Cerebellar cortex (tissue), 1 donor: ENCODE results near the gene PIGO.
A peak's percentile ranks its signal among the peaks of the same experiment; 100 is the strongest.

Experiments used
- DNase-seq: peaks from one replicate; pipeline ENCODE4 v3.0.0-alpha.2; 2015; ENCODE audit warnings: low spot score

PIGO gene

GRCh38 chr9:35106343-35106730 is 9.9 kb upstream of the PIGO start:
- no peak for DNase-seq

DNA sequence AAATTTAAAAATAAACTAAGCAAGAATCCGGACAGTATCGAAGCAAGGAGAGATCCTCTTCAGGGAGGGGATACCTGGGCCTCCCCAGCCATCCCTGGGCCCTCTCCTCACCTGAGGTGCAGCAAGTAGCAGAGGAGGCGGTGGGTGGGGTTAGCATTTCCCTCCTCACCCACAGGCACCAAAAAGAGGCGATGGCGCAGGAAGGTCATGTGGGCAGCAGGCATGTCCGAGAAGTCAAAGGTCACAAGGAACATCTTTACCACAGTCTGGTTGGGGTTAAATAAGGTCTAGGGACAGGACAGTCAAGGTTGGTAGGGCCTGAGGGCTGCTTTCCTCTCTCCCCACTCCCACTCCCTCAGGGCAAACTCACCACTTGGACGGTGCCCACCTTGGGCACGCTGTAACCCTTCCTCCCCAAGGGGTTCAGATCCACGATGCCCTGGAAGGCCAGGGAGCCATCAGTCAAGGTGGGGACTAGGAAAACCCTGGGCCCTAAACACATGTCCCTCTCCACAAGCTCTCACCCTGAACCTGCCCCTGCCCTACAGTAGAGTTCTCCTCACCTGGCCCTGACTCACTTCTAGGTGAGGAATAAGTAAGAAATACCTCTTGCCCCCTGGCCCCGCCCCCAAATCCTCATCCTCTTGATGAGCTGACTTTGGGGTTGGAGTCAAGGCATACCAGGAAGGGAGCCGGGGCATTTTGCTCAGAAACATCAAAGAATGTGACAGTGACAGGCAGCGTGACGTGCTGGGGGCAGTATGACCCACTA is 9.4 kb upstream of the PIGO start:
- no peak for DNase-seq

- no peak for DNase-seq
Observed at GRCh38 chr9:35105126-35105525, 8.7 kb upstream of the PIGO start.

DNA sequence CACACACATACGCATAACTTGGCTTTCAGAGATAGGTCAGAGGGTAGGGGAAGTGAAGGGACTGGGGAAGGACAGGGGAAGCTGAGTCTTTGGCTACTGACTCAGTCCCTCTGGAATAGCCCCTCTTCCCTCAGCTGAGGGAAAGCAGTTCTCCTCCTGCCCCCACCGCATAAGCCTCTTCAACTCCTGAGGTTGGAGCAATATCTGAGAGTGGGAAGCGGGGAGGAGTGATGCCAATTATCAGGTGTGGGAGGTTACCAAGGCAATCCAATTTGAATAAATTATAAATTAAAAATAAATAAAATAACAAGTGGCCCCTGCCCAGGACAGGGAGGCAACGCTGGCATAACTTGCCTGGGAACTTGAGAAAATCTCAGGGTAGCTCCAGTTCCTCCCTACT is 8.2 kb upstream of the PIGO start:
- DNase-seq: no peak

GRCh38 chr9:35103660-35104191 is 7.3 kb upstream of the PIGO start:
- DNase-seq: no peak

GRCh38 chr9:35102769-35103659 is 6.6 kb upstream of the PIGO start, which contains the start of gene STOML2:
TSS of gene STOML2 (minus strand) at chr9:35103131. CDS start at chr9:35103094, 37 bp downstream.
- peak; percentile 100 for DNase-seq

DNA sequence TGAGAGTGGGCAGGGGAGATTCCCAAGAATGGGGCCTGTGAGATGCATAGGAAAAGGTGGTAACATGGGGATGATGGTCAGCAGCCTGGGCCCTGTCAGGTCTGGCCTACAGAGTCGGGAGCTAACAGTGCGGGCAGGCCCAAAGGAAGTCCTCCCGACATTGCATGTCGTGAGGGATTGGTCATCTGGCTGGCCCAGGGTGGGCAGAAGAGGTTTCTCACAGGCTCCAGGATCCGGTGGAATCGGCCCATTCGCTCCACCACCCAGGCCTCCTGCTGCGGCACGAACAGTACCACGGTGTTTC is 6.0 kb upstream of the PIGO start:
- no peak for DNase-seq

DNA sequence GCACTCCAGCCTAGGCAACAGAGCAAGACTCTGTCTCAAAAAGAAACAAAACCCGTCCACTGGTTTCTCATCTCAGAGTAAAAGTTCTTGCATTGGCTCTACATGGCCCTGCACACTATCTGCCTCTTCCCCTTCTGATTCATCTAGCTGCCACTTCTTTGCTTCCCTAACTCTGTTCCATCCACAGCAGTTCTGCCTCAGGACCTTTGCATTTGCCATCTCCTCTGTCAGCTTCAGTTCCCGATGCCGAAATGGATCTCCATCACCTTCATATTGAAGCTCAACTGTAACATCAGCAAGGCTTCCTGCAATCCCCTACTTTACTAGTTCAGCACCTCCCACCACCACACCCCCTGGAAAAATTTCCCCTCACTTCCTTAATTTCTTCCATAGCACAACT is 1.2 kb upstream of the PIGO start:
- no peak for DNase-seq

DNA sequence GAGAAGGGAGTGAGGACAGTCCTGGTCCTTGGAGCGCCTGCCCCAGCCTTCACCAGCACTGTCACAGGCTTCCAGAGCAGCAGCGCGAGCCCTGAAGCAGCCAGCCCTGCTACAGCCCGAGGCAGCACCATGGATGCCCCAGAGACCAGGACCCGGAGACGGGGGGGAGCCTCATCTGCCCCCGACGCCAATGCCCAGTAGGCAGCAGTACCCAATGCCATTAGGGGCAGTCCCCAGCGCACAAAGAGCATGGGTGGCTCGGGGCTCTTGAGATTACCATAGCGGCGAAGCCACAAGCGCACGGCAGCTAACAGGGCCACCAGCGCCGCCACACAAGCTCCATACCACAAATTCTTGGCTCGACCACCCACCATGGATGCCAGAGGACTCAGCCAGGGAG is 4.9 kb downstream of the PIGO start:
- DNase-seq: no peak

GRCh38 chr9:35089434-35089833 is 7.0 kb downstream of the PIGO start:
- no peak for DNase-seq

DNA sequence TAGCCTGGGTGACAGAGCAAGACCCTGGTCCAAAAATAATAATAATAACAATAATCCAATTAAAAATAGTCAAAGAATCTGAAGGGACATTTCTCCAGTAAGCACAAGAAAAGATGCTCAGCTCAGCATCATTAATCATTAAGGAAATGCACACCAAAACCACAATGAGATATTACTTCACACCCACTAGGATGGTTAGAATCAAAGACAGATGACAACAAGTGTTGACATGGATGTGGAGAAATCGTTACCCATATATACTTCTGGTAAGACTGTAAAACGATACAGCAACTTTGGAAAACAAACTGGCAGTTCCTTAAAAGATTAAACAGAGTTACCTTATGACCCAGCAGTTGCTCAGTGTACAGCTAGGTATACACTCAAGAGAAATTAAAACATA is 11.3 kb downstream of the PIGO start:
- DNase-seq: no peak

GRCh38 chr9:35079426-35080341 is 16.7 kb downstream of the PIGO start, which contains the start of gene FANCG:
TSS of gene FANCG (minus strand) at chr9:35079942. CDS start at chr9:35079524, 418 bp downstream.
- peak; percentile 93 for DNase-seq

DNA sequence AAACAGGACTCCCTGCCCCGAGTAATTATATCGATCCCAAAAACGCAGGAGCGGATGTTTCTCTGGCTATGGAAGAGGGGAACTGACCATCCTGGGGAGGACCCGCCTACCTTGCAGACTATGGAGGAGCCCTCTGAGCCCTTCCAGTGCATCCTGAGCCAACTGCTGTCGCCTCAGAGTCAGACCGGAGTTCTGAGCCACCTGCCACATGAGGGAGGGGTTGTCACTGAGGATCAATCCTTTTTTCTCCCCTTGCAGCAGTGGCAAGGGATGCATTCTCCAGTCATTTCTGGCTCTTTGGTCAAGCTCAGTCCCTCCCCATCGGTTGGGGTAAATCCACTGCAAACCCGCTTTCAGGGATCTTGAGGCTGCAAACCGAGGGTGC is 17.4 kb downstream of the PIGO start:
- DNase-seq: no peak

DNA sequence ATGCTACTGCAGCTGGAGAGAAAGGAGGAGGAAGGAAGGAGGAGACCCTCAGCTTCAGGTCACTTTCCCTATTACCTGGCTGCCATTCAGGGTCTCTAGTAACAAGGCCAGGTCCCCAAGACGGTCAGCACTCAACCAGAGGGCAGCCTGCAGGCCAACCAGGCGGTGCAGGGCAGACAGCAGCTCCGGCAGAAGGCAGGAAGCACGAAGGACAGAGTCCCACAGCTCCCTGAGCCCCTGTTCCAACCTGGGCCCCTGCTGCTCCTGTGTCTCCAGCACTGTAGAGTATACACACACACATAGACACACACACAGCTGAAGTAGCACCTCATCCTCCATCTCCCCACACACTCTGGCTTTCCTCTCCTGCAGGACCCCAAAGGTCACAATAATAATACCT is 18.3 kb downstream of the PIGO start:
- DNase-seq: no peak

DNA sequence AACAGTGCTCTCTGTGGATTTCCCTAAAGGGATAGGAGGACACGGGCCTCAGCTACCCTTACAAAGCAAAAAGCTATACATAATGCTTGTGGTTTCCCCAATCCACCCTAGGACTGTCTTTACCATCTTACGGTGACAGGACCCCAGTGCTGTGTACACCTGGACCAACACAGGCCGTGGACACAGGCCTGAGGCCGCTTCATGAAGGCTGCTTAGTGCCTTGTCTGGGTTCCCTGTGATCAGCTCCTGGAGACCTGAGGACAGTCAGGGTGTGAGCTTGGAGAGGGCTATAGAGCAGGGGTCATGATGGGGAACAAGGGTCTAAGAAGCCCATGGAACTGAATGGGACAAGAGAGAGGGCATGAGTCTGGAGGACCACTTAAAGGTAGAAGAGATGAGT is 19.5 kb downstream of the PIGO start:
- no peak for DNase-seq

DNA sequence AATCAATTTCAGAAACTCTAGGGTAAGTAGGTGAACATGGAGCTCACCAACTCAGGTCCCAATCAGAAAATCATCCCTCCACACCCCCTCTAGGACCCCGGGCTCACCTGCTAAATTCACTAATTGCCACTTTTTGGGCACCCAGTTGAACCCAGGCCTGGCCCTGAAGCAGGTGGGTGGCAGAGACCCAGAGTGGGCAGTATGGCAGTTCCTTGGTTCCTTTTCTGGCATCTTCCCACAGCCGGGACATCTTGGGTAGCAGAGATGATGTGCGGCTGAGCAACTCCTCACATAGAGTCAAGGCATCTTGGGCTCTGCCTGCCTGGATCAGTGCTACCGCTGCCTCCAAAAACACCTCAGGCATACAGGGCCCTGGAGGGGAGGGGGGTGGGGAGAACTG is 21.0 kb downstream of the PIGO start:
- no peak for DNase-seq

- DNase-seq: no peak
Observed at GRCh38 chr9:35074791-35075190, 21.6 kb downstream of the PIGO start.

- DNase-seq: no peak
Observed at GRCh38 chr9:35074141-35074540, 22.2 kb downstream of the PIGO start.

GRCh38 chr9:35073279-35073612 is 23.1 kb downstream of the PIGO start:
- DNase-seq: no peak

GRCh38 chr9:35072461-35073278 is 23.7 kb downstream of the PIGO start, which contains the start of gene VCP:
TSS of gene VCP (minus strand) at chr9:35072625. CDS start at chr9:35072353, 272 bp downstream.
- peak; percentile 100 for DNase-seq

DNA sequence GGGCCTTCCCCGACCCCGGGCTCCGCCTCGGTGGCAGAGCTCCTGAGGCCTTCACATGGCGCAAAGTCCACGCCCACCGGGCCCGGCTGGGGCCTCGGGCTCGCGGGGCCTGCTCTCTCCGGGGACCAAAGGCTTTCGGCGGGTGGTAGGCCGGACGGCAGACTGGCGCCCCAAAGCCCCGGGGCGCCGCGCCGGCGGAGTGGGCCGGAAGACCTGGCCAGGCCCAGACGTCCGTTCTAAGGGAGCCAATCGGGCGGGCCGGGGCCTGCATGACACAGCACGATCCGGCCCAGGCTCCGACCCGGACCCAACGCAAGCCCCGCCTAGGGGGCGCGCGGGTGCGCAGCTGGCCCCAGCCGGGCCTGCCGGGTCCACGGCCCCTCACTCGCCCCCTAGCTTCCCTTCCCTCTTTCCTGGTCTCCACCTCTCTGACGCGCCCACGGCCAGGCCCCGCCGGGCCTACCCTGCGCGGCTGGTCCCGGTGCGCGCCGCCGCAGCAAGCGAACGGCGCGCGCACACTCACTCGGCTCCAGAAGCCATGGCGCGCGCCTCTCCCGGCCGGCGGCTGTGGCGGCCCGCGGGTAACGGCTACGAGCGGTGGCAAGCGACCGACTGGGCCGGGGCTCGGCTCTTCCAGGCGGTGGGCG is 24.5 kb downstream of the PIGO start:
- DNase-seq: peak; percentile 68
